Fibroblast of lung (primary cell): ENCODE measurements around the gene DCLRE1A. TPM values are rescaled to one million over a fixed set of nuclear protein-coding genes. Genes with fewer than 3 reads are reported as not detected.
A peak's percentile ranks its signal among the peaks of the same experiment; 100 is the strongest.

ENCODE experiments used
- DNase-seq, 2 donors: peaks; one replicate each; pipeline versions ENCODE4 v3.0.0 to v3.0.0-alpha.2; 2010; ENCODE audit warnings: low read depth in 2 of 2
- H2AFZ ChIP-seq: 2 replicates; pipeline ENCODE4 v1.5.1; 2012; ENCODE audit warnings: low read length, control low read depth, inconsistent platforms
- H3K27ac ChIP-seq: 2 replicates; pipeline ENCODE4 v1.5.1; 2011; ENCODE audit warnings: low read length, control low read depth; ENCODE audit not compliant: insufficient read depth
- H3K27me3 ChIP-seq: 2 replicates; pipeline ENCODE4 v1.5.1; 2011; ENCODE audit warnings: mild to moderate bottlenecking, low read length; ENCODE audit not compliant: control insufficient read depth, insufficient read depth
- H3K36me3 ChIP-seq: 2 replicates; pipeline ENCODE4 v1.5.1; 2011; ENCODE audit warnings: low read length; ENCODE audit not compliant: control insufficient read depth, insufficient read depth
- H3K4me1 ChIP-seq: 2 replicates; pipeline ENCODE4 v1.5.1; 2011; ENCODE audit warnings: low read length; ENCODE audit not compliant: control insufficient read depth, insufficient read depth; ENCODE audit errors: extremely low read depth
- H3K4me2 ChIP-seq: 2 replicates; pipeline ENCODE4 v1.5.1; 2011; ENCODE audit warnings: low read length, control low read depth; ENCODE audit not compliant: insufficient read depth; ENCODE audit errors: extremely low read depth
- H3K4me3 ChIP-seq, 4 experiments: fragments of 200-600 bp in 1 of 4; sonication (generic) in 1 of 4; replicated peaks in 1 of 4; 2 replicates each; pipeline ENCODE4 v1.5.1; 2011 to 2016; ENCODE audit warnings: low read length in 4 of 4, low read depth in 3 of 4, mild to moderate bottlenecking in 3 of 4, control low read depth in 2 of 4, inconsistent platforms in 1 of 4, mixed read lengths in 1 of 4; ENCODE audit not compliant: insufficient read depth in 1 of 4; ENCODE audit errors: control extremely low read depth in 1 of 4
- H3K79me2 ChIP-seq: 2 replicates; pipeline ENCODE4 v1.5.1; 2012; ENCODE audit warnings: mild to moderate bottlenecking, low read length, inconsistent platforms; ENCODE audit not compliant: control insufficient read depth, insufficient read depth
- H3K9ac ChIP-seq: 2 replicates; pipeline ENCODE4 v1.5.1; 2011; ENCODE audit warnings: mild to moderate bottlenecking, low read length, control low read depth; ENCODE audit not compliant: insufficient read depth
- H3K9me3 ChIP-seq: 2 replicates; pipeline ENCODE4 v1.5.1; 2012; ENCODE audit warnings: low read depth, low read length; ENCODE audit not compliant: control insufficient read depth, insufficient read depth
- H4K20me1 ChIP-seq: 2 replicates; pipeline ENCODE4 v1.5.1; 2011; ENCODE audit warnings: low read length; ENCODE audit not compliant: control insufficient read depth, insufficient read depth; ENCODE audit errors: extremely low read depth
- EZH2 ChIP-seq: IDR thresholded peaks from 2 replicates; pipeline ENCODE4 v1.5.1; 2012; ENCODE audit warnings: low read length, control low read depth, mild to moderate bottlenecking; ENCODE audit errors: missing control alignments
- polyA plus RNA-seq, 2 donors: library from polyadenylated mRNA; depleted of rRNA in 1 of 2; stranded (reverse) in 1 of 2; unstranded in 1 of 2; fragments of >200 nt; gene quantifications; 2 replicates each; pipeline ENCODE4 v1.2.1, GENCODE V29; 2011 to 2012; ENCODE audit warnings: missing spikeins in 1 of 2
- total RNA-seq: library from RNA; depleted of rRNA; stranded (reverse); fragments of >200 nt; gene quantifications from 2 replicates; pipeline ENCODE4 v1.2.1, GENCODE V29; 2014
- TF ChIP-seq, protein P1 (sequence below), 2 donors: IDR thresholded peaks in 1 of 2; conservative IDR thresholded peaks in 1 of 2; 1 replicate in 1 of 2; 2 replicates in 1 of 2; pipeline ENCODE4 v1.5.1; 2011 to 2012; ENCODE audit warnings: low read length in 2 of 2, control low read depth in 1 of 2, inconsistent platforms in 1 of 2, low read depth in 1 of 2, mild to moderate bottlenecking in 1 of 2

DCLRE1A gene
- total and polyA plus RNA-seq, 2 donors (not counting 1 experiment from before 2014, with no cell fraction given), result 5.2 to 9.4 TPM

DNA sequence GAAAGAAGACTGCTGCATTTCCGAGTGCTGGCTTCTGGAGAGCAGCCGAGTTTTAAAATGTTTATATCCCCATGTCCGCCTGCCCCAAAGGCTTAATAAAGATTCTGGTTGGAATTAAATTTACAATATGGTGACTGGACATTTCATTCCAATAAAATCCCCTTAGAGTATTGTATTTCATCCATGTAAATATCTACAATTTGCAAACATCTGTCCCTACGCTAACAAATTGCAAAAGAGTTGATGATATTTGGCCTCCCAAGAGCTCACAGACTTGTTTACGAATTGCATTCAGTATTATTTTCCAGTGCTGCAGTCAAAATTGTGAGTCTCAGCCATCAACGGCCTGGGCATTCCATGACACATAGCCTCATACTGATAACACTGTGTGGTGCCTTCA lies 52.3 kb downstream of the DCLRE1A start:
- Histone ChIP-seq H3K9ac (no peak overlapping the region), H3K4me1 (no peaks in the 10 kb centered on the region), H2AFZ (no peak overlapping the region), H3K4me3 (no peak overlapping the region), H3K27me3 (peaks cover 5% of the 10 kb centered on the region), H3K79me2 (no peaks in the 10 kb centered on the region), H4K20me1 (no peaks in the 10 kb centered on the region), H3K36me3 (no peaks in the 10 kb centered on the region), H3K4me2 (no peak overlapping the region), H3K9me3 (no peaks in the 10 kb centered on the region), H3K27ac (no peak overlapping the region)
- DNase-seq, result no peak
- TF ChIP-seq, protein P1, sequence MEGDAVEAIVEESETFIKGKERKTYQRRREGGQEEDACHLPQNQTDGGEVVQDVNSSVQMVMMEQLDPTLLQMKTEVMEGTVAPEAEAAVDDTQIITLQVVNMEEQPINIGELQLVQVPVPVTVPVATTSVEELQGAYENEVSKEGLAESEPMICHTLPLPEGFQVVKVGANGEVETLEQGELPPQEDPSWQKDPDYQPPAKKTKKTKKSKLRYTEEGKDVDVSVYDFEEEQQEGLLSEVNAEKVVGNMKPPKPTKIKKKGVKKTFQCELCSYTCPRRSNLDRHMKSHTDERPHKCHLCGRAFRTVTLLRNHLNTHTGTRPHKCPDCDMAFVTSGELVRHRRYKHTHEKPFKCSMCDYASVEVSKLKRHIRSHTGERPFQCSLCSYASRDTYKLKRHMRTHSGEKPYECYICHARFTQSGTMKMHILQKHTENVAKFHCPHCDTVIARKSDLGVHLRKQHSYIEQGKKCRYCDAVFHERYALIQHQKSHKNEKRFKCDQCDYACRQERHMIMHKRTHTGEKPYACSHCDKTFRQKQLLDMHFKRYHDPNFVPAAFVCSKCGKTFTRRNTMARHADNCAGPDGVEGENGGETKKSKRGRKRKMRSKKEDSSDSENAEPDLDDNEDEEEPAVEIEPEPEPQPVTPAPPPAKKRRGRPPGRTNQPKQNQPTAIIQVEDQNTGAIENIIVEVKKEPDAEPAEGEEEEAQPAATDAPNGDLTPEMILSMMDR (conservative IDR thresholded peaks at IDR 0.05 in 1 of 2, IDR thresholded peaks at IDR 0.05 in 1 of 2; ENCODE audit: low read depth in 1 of 2, low read length in 2 of 2), result no peak
- no peak for TF ChIP-seq EZH2

DNA sequence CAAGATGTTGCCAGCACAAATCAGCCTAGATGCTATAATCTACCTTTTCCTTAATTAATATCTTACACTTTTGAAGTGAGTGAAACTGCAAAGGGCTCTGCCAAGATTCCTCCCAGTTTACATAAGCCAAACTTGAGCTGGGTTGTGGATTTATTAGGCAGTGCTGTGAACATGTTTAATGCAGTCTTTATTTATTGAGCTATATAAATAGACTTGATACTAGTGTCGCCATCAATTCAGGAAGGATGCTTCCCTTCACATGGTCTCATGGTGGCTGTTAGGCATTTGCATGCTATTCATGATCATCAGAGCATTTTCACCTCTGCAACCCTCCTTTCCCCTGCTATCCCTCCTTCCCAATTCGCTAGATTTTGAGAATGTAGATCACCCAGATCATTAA lies 62.2 kb downstream of the DCLRE1A start:
- DNase-seq, result no peak
- Histone ChIP-seq H4K20me1 (no peaks in the 10 kb centered on the region), H3K27ac (no peak overlapping the region), H3K9ac (no peak overlapping the region), H3K4me2 (no peak overlapping the region), H3K36me3 (no peaks in the 10 kb centered on the region), H3K9me3 (no peaks in the 10 kb centered on the region), H3K4me1 (peaks cover 5% of the 10 kb centered on the region), H3K79me2 (no peaks in the 10 kb centered on the region), H2AFZ (no peak overlapping the region), H3K4me3 (no peak overlapping the region), H3K27me3 (no peaks in the 10 kb centered on the region)
- TF ChIP-seq EZH2, result no peak
- TF ChIP-seq, protein P1 (conservative IDR thresholded peaks at IDR 0.05 in 1 of 2, IDR thresholded peaks at IDR 0.05 in 1 of 2; ENCODE audit: low read depth in 1 of 2, low read length in 2 of 2), result no peak

DNA sequence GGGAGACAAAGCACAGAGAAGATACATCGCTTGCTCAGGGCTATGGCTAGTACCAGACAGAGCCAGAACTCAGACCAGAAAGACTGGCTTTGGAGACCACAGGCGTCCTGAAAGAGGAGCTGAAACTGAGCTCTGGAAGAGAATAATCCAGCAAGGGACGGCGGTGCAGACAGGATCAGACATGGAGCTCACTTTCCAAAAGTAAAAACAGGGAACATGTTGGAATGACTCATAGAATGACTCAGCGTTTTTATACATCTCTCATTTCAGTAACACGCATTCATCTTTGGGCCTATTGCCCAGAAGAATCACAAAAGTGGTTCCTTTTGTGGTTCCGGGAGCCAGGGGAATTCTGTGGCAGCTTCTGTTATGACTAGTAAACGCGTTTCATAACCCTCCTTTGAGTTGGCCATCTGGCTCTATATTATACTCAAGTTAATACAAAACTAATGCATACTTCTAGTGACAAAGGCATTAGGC lies 65.2 kb downstream of the DCLRE1A start:
- Histone ChIP-seq H3K4me2 (peak overlapping the region; percentile 63), H2AFZ (peak overlapping the region; percentile 65)
- TF ChIP-seq EZH2, result no peak
- TF ChIP-seq, protein P1 (conservative IDR thresholded peaks at IDR 0.05 in 1 of 2, IDR thresholded peaks at IDR 0.05 in 1 of 2; ENCODE audit: low read depth in 1 of 2, low read length in 2 of 2), result no peak

More for the DNA sequence above, 65.2 kb downstream of the DCLRE1A start:
- no peaks in the 10 kb centered on the region for H3K27me3 ChIP-seq
- no peaks in the 10 kb centered on the region for H3K9me3 ChIP-seq
- DNase-seq, result peak; percentile 96 to 98
- H4K20me1 ChIP-seq, result no peaks in the 10 kb centered on the region
- no peaks in the 10 kb centered on the region for H3K36me3 ChIP-seq
- no peak overlapping the region for H3K9ac ChIP-seq
- no peaks in the 10 kb centered on the region for H3K79me2 ChIP-seq
- no peak overlapping the region for H3K27ac ChIP-seq
- H3K4me3 ChIP-seq, result no peak overlapping the region
- H3K4me1 ChIP-seq, result peaks cover 5% of the 10 kb centered on the region

Other genes starting within 250 kb of the DCLRE1A start
- gene NRAP, start 190.0 kb downstream of the DCLRE1A start, total RNA-seq, result not detected in 2 replicates
- gene NRAP, start 190.0 kb downstream of the DCLRE1A start, polyA plus RNA-seq, result not detected in 2 replicates
- gene CASP7, start 174.2 kb downstream of the DCLRE1A start, total RNA-seq, result 23.1 and 28.9 TPM in 2 replicates
- 22.4 and 27.0 TPM in 2 replicates for gene CASP7, start 174.2 kb downstream of the DCLRE1A start, polyA plus RNA-seq
- not detected in 2 replicates for gene PLEKHS1, start 102.4 kb downstream of the DCLRE1A start, total RNA-seq
- gene PLEKHS1, start 102.4 kb downstream of the DCLRE1A start, polyA plus RNA-seq, result not detected in 2 replicates
- gene NHLRC2, start 579 bp upstream of the DCLRE1A start, total RNA-seq, result 8.5 and 11.9 TPM in 2 replicates
- 9.7 and 10.1 TPM in 2 replicates for gene NHLRC2, start 579 bp upstream of the DCLRE1A start, polyA plus RNA-seq
- gene ADRB1, start 189.8 kb upstream of the DCLRE1A start, total RNA-seq, result not detected in 2 replicates
- gene ADRB1, start 189.8 kb upstream of the DCLRE1A start, polyA plus RNA-seq, result not detected in 2 replicates